Endothelial cell of umbilical vein (primary cell): Measurements from ENCODE around the gene CTAGE15.
"Not testable (repeated sequence)": the region's sequence is repeated elsewhere in the genome, so short reads cannot be mapped to it uniquely, and the experiment has no call there.

Experiments used
- FOS ChIP-seq: IDR thresholded peaks from 2 replicates; pipeline ENCODE4 v1.6.1; 2011; ENCODE audit warnings: mild to moderate bottlenecking, low read length, moderate library complexity, borderline replicate concordance; ENCODE audit not compliant: insufficient read depth
- POLR2AphosphoS5 ChIP-seq: IDR thresholded peaks from 2 replicates; pipeline ENCODE4 v1.6.1; 2012; ENCODE audit warnings: low read depth, mild to moderate bottlenecking, control low read depth, low read length, moderate library complexity; ENCODE audit not compliant: insufficient read depth
- TF ChIP-seq, protein P1 (sequence below), 2 donors: IDR thresholded peaks; 1 replicate in 1 of 2; 2 replicates in 1 of 2; pipeline ENCODE4 v1.5.1; 2011; ENCODE audit warnings: low read length in 2 of 2, mild to moderate bottlenecking in 2 of 2, moderate library complexity in 2 of 2, control low read depth in 1 of 2, inconsistent platforms in 1 of 2, low read depth in 1 of 2; ENCODE audit not compliant: insufficient read depth in 1 of 2; ENCODE audit errors: extremely low read depth in 1 of 2

DNA sequence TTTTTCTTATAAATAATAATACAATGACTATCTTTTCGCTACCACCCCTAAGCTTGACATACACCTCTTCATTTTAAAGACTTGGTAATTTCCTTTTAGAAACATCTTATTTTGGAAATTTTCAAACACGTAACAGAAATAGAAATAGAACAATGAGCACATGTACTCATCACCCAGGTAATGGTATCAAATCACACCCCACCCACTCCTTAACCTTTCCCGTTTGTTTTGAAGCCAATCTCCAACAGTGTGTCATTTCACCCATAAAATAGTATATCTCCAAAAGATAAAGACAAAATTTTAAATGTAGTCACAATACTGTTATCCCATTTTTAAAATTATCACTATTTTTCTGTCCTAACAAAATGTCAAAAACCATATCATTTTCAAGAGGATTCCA, 16.6 kb downstream of the CTAGE15 start:
- TF ChIP-seq POLR2AphosphoS5, FOS: not testable (repeated sequence)
- TF ChIP-seq, protein P1, sequence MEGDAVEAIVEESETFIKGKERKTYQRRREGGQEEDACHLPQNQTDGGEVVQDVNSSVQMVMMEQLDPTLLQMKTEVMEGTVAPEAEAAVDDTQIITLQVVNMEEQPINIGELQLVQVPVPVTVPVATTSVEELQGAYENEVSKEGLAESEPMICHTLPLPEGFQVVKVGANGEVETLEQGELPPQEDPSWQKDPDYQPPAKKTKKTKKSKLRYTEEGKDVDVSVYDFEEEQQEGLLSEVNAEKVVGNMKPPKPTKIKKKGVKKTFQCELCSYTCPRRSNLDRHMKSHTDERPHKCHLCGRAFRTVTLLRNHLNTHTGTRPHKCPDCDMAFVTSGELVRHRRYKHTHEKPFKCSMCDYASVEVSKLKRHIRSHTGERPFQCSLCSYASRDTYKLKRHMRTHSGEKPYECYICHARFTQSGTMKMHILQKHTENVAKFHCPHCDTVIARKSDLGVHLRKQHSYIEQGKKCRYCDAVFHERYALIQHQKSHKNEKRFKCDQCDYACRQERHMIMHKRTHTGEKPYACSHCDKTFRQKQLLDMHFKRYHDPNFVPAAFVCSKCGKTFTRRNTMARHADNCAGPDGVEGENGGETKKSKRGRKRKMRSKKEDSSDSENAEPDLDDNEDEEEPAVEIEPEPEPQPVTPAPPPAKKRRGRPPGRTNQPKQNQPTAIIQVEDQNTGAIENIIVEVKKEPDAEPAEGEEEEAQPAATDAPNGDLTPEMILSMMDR (IDR thresholded peaks at IDR 0.05; ENCODE audit: extremely low read depth in 1 of 2, insufficient read depth in 1 of 2, low read depth in 1 of 2, low read length in 2 of 2), result not testable (repeated sequence)
